Upper lobe of left lung (tissue), 4 donors: ENCODE data around the gene LRP1.

Experiments
- CTCF ChIP-seq, 6 experiments: fragments of 450-650 bp in 4 of 6; fragments of 200-600 bp in 2 of 6; sonication (generic) in 2 of 6; IDR thresholded peaks; one replicate each; pipeline ENCODE4 v1.5.1; 2016 to 2019; ENCODE audit warnings: antibody characterized with exemption in 6 of 6
- EP300 ChIP-seq, 4 donors: sonication (generic); formaldehyde crosslinking; IDR thresholded peaks; one replicate each; pipeline ENCODE4 v1.5.1; 2017; ENCODE audit warnings: antibody characterized with exemption in 4 of 4, control low read depth in 2 of 4
- POLR2A ChIP-seq, 4 donors: fragments of 450-650 bp; IDR thresholded peaks; one replicate each; pipeline ENCODE4 v1.5.1; 2016 to 2017; ENCODE audit warnings: antibody characterized with exemption in 4 of 4, mild to moderate bottlenecking in 2 of 4
- POLR2AphosphoS5 ChIP-seq, 2 donors: sonication (generic); formaldehyde crosslinking; IDR thresholded peaks; one replicate each; pipeline ENCODE4 v1.5.1; 2017; ENCODE audit warnings: antibody characterized with exemption in 2 of 2

- no peak for TF ChIP-seq CTCF (IDR thresholded peaks at IDR 0.05)
- TF ChIP-seq POLR2A (IDR thresholded peaks at IDR 0.05) = no peak
- no peak for TF ChIP-seq POLR2AphosphoS5 (IDR thresholded peaks at IDR 0.05)
- TF ChIP-seq EP300 (IDR thresholded peaks at IDR 0.05) = no peak
Observed at GRCh38 chr12:57209916-57210315, 81.6 kb downstream of the LRP1 start.
